ENCODE data around the gene PRKCH.

- TF ChIP-seq CTCF (IDR thresholded peaks at IDR 0.05) (no peak), POLR2AphosphoS5 (IDR thresholded peaks at IDR 0.05) (no peak), EP300 (IDR thresholded peaks at IDR 0.05) (no peak), POLR2A (IDR thresholded peaks at IDR 0.05) (no peak)
Measured at GRCh38 chr14:61428261-61428660, 106.9 kb downstream of the PRKCH start.

Measured in sigmoid colon (tissue), 4 donors.